OCI-LY3 (cell line): ENCODE results near the gene ANKFN1.

Experiments used
- H2AFZ ChIP-seq: fragments of 200-600, 300-600 bp; shearing (Covaris generic); 2 replicates; pipeline ENCODE4 v1.6.0; 2014; ENCODE audit warnings: antibody characterized with exemption, low read depth, low read length
- H3K27ac ChIP-seq: fragments of 200-600, 300-600 bp; sonication (generic); 2 replicates; pipeline ENCODE4 v1.5.1; 2014; ENCODE audit warnings: mild to moderate bottlenecking, low read length, moderate library complexity, mixed read lengths
- H3K27me3 ChIP-seq: fragments of 200-600, 300-600 bp; sonication (generic); 2 replicates; pipeline ENCODE4 v1.6.1; 2014; ENCODE audit warnings: low read depth, low read length, mixed read lengths
- H3K36me3 ChIP-seq: fragments of 200-600, 300-600 bp; sonication (generic); replicated peaks from 2 replicates; pipeline ENCODE3; 2014; ENCODE audit warnings: low read depth, low read length, mixed read lengths
- H3K4me1 ChIP-seq: fragments of 300-600, 200-600 bp; sonication (generic); 2 replicates; pipeline ENCODE4 v1.6.1; 2014; ENCODE audit warnings: low read length, mixed read lengths
- H3K4me2 ChIP-seq: fragments of 200-600, 300-600 bp; sonication (generic); 2 replicates; pipeline ENCODE4 v1.6.1; 2014; ENCODE audit warnings: low read length, mixed read lengths
- H3K4me3 ChIP-seq: fragments of 300-600, 200-600 bp; sonication (generic); 2 replicates; pipeline ENCODE4 v1.5.1; 2014; ENCODE audit warnings: antibody characterized with exemption, mild to moderate bottlenecking, low read length, moderate library complexity
- H3K79me2 ChIP-seq: fragments of 300-600, 200-600 bp; shearing (Covaris generic); 2 replicates; pipeline ENCODE4 v1.6.1; 2014; ENCODE audit warnings: mild to moderate bottlenecking, low read length, mixed read lengths
- H3K9ac ChIP-seq: fragments of 300-600, 200-600 bp; shearing (Covaris generic); 2 replicates; pipeline ENCODE4 v1.6.0; 2014; ENCODE audit warnings: mild to moderate bottlenecking, low read length, moderate library complexity
- H3K9me3 ChIP-seq: fragments of 200-600, 300-600 bp; shearing (Covaris generic); 2 replicates; pipeline ENCODE4 v1.6.1; 2014; ENCODE audit warnings: low read length, mixed read lengths; ENCODE audit not compliant: insufficient read depth
- H4K20me1 ChIP-seq: fragments of 200-600, 300-600 bp; sonication (generic); 2 replicates; pipeline ENCODE4 v1.6.1; 2016; ENCODE audit warnings: low read length, mixed read lengths; ENCODE audit not compliant: insufficient read depth
- EZH2phosphoT487 ChIP-seq: fragments of 200-600 bp; shearing (Covaris generic); IDR thresholded peaks from 2 replicates; pipeline ENCODE4 v1.6.1; 2018; ENCODE audit warnings: antibody characterized with exemption, mixed run types, low read depth
- TF ChIP-seq, protein P1 (sequence below): fragments of 200-600, 300-600 bp; sonication (generic); IDR thresholded peaks from 2 replicates; pipeline ENCODE4 v1.5.1; 2014; ENCODE audit warnings: antibody characterized with exemption, low read length, low read depth

The ANKFN1 gene

GRCh38 chr17:56557682-56558081 lies 404.4 kb downstream of the ANKFN1 start:
- H3K9me3 ChIP-seq: no peaks in the 10 kb centered on the region
- no peak overlapping the region for H3K4me3 ChIP-seq
- H3K9ac ChIP-seq: no peak overlapping the region
- H3K79me2 ChIP-seq: no peaks in the 10 kb centered on the region
- H3K4me2 ChIP-seq: no peak overlapping the region
- no peak for TF ChIP-seq EZH2phosphoT487
- TF ChIP-seq, protein P1, sequence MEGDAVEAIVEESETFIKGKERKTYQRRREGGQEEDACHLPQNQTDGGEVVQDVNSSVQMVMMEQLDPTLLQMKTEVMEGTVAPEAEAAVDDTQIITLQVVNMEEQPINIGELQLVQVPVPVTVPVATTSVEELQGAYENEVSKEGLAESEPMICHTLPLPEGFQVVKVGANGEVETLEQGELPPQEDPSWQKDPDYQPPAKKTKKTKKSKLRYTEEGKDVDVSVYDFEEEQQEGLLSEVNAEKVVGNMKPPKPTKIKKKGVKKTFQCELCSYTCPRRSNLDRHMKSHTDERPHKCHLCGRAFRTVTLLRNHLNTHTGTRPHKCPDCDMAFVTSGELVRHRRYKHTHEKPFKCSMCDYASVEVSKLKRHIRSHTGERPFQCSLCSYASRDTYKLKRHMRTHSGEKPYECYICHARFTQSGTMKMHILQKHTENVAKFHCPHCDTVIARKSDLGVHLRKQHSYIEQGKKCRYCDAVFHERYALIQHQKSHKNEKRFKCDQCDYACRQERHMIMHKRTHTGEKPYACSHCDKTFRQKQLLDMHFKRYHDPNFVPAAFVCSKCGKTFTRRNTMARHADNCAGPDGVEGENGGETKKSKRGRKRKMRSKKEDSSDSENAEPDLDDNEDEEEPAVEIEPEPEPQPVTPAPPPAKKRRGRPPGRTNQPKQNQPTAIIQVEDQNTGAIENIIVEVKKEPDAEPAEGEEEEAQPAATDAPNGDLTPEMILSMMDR: no peak
- peaks cover 12% of the 10 kb centered on the region; the same call in 1 of the 2 replicates for H3K27me3 ChIP-seq
- H3K4me1 ChIP-seq: no peaks in the 10 kb centered on the region
- H3K27ac ChIP-seq: no peak overlapping the region
- H3K36me3 ChIP-seq: no peaks in the 10 kb centered on the region
- no peak overlapping the region for H2AFZ ChIP-seq
- no peaks in the 10 kb centered on the region for H4K20me1 ChIP-seq

GRCh38 chr17:56558088-56558487 lies 404.8 kb downstream of the ANKFN1 start:
- Histone ChIP-seq H4K20me1 (no peaks in the 10 kb centered on the region), H3K9me3 (no peaks in the 10 kb centered on the region), H2AFZ (no peak overlapping the region), H3K27ac (no peak overlapping the region), H3K4me3 (no peak overlapping the region), H3K27me3 (peaks cover 12% of the 10 kb centered on the region; the same call in 1 of the 2 replicates), H3K36me3 (no peaks in the 10 kb centered on the region), H3K4me1 (no peaks in the 10 kb centered on the region), H3K9ac (no peak overlapping the region), H3K79me2 (no peaks in the 10 kb centered on the region), H3K4me2 (no peak overlapping the region)
- no peak for TF ChIP-seq EZH2phosphoT487
- TF ChIP-seq, protein P1: no peak
